PC-3 (cell line): ENCODE data around the gene JAZF1.

Experiments
- EZH2 ChIP-seq: fragments of 300-600 bp; sonication (generic); IDR thresholded peaks from one replicate; pipeline ENCODE4 v1.6.1; 2017; ENCODE audit warnings: antibody characterized with exemption, mild to moderate bottlenecking, low read length; ENCODE audit not compliant: unreplicated experiment
- EZH2phosphoT487 ChIP-seq: fragments of 300-600 bp; sonication (generic); IDR thresholded peaks from 2 replicates; pipeline ENCODE4 v1.6.1; 2018; ENCODE audit warnings: mild to moderate bottlenecking, antibody characterized with exemption, low read length, borderline replicate concordance
- TF ChIP-seq, protein P1 (sequence below): fragments of 300-600 bp; sonication (generic); conservative IDR thresholded peaks from 2 replicates; pipeline ENCODE4 v1.5.1; 2017; ENCODE audit warnings: antibody characterized with exemption, low read depth, mild to moderate bottlenecking, low read length

DNA sequence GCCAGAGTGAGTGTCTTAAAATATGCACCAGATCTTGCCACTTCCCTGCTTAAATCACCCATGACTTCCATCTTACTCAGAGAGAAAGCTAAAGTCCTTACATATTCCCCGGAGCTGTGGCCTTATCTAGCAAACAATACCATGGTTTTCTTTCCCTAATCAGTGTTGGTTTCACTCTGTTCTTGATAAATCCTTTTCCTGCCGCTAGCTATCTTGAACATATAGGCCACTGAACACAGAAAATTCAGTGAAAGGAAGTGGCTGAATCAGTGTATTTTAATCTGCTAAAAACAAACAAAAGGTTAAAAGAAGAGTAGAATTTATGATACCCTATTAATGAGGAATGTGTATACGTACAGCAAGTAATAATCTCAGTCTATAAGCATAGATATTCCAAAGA is 42.0 kb upstream of the JAZF1 start:
- TF ChIP-seq, protein P1, sequence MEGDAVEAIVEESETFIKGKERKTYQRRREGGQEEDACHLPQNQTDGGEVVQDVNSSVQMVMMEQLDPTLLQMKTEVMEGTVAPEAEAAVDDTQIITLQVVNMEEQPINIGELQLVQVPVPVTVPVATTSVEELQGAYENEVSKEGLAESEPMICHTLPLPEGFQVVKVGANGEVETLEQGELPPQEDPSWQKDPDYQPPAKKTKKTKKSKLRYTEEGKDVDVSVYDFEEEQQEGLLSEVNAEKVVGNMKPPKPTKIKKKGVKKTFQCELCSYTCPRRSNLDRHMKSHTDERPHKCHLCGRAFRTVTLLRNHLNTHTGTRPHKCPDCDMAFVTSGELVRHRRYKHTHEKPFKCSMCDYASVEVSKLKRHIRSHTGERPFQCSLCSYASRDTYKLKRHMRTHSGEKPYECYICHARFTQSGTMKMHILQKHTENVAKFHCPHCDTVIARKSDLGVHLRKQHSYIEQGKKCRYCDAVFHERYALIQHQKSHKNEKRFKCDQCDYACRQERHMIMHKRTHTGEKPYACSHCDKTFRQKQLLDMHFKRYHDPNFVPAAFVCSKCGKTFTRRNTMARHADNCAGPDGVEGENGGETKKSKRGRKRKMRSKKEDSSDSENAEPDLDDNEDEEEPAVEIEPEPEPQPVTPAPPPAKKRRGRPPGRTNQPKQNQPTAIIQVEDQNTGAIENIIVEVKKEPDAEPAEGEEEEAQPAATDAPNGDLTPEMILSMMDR = no peak
- TF ChIP-seq EZH2 (no peak), EZH2phosphoT487 (no peak)
